MM.1S (cell line): Measurements from ENCODE around the gene C1orf94.

Source experiments
- EZH2 ChIP-seq: fragments of 300-600 bp; sonication (generic); optimal IDR thresholded peaks from 2 replicates; pipeline ENCODE3; 2017; ENCODE audit warnings: low read depth, mild to moderate bottlenecking, antibody characterized with exemption, low read length, mixed read lengths
- EZH2phosphoT487 ChIP-seq: fragments of 300-600 bp; sonication (generic); IDR thresholded peaks from 2 replicates; pipeline ENCODE4 v1.6.1; 2018; ENCODE audit warnings: antibody characterized with exemption, low read length
- TF ChIP-seq, protein P1 (sequence below): fragments of 300-600 bp; sonication (generic); IDR thresholded peaks from 2 replicates; pipeline ENCODE4 v1.5.1; 2016; ENCODE audit warnings: antibody characterized with exemption, low read length, mixed read lengths

GRCh38 chr1:34186741-34187494 lies 10.2 kb downstream of the C1orf94 start:
- TF ChIP-seq EZH2 (no peak), EZH2phosphoT487 (no peak)
- TF ChIP-seq, protein P1, sequence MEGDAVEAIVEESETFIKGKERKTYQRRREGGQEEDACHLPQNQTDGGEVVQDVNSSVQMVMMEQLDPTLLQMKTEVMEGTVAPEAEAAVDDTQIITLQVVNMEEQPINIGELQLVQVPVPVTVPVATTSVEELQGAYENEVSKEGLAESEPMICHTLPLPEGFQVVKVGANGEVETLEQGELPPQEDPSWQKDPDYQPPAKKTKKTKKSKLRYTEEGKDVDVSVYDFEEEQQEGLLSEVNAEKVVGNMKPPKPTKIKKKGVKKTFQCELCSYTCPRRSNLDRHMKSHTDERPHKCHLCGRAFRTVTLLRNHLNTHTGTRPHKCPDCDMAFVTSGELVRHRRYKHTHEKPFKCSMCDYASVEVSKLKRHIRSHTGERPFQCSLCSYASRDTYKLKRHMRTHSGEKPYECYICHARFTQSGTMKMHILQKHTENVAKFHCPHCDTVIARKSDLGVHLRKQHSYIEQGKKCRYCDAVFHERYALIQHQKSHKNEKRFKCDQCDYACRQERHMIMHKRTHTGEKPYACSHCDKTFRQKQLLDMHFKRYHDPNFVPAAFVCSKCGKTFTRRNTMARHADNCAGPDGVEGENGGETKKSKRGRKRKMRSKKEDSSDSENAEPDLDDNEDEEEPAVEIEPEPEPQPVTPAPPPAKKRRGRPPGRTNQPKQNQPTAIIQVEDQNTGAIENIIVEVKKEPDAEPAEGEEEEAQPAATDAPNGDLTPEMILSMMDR, result no peak
